Upper lobe of left lung (tissue), 4 donors: ENCODE measurements around the gene AADACL2.

Source experiments
- CTCF ChIP-seq, 6 experiments: fragments of 450-650 bp in 4 of 6; fragments of 200-600 bp in 2 of 6; sonication (generic) in 2 of 6; IDR thresholded peaks; one replicate each; pipeline ENCODE4 v1.5.1; 2016 to 2019; ENCODE audit warnings: antibody characterized with exemption in 6 of 6
- EP300 ChIP-seq, 4 donors: sonication (generic); formaldehyde crosslinking; IDR thresholded peaks; one replicate each; pipeline ENCODE4 v1.5.1; 2017; ENCODE audit warnings: antibody characterized with exemption in 4 of 4, control low read depth in 2 of 4

- TF ChIP-seq CTCF (IDR thresholded peaks at IDR 0.05), result no peak
- no peak for TF ChIP-seq EP300 (IDR thresholded peaks at IDR 0.05)
Measured at GRCh38 chr3:151774910-151775309, 41.2 kb downstream of the AADACL2 start.
